ENCODE data around the gene ZBTB7C. TPM values are rescaled to one million over a fixed set of nuclear protein-coding genes. Genes with fewer than 3 reads are reported as not detected.

ZBTB7C gene
- total RNA-seq, 1 donor from 2014 or later = under 0.01 TPM

DNA sequence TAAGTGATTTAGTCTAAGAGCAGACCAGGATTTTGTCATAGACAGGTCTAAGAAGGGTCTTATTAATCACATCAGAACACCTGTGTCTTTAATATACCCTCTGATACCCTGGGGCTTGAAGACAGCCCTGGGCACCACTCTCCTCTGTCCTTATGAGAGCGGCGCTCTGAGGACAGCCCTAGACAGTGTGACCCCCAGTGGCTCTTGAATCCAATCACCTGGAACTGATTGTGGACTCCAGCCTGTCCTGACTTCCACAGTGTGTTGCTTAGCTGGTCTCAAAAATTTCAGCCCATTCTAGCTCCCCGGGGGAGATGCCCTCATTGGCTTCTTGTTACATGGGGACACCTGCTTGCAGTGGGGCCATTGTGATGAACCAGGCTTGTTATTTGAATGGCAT is 282.9 kb downstream of the ZBTB7C start:
- Histone ChIP-seq H3K27me3 (ENCODE audit: control insufficient read depth, insufficient read depth, low read length) (peaks cover 2% of the 10 kb centered on the region), H3K4me3 (ENCODE audit: low read depth, low read length) (no peak overlapping the region), H3K36me3 (ENCODE audit: control insufficient read depth, insufficient read depth, low read length) (no peaks in the 10 kb centered on the region)
- no peak for FAIRE-seq
- DNase-seq (ENCODE audit: low read depth) = no peak
- TF ChIP-seq, protein P1, sequence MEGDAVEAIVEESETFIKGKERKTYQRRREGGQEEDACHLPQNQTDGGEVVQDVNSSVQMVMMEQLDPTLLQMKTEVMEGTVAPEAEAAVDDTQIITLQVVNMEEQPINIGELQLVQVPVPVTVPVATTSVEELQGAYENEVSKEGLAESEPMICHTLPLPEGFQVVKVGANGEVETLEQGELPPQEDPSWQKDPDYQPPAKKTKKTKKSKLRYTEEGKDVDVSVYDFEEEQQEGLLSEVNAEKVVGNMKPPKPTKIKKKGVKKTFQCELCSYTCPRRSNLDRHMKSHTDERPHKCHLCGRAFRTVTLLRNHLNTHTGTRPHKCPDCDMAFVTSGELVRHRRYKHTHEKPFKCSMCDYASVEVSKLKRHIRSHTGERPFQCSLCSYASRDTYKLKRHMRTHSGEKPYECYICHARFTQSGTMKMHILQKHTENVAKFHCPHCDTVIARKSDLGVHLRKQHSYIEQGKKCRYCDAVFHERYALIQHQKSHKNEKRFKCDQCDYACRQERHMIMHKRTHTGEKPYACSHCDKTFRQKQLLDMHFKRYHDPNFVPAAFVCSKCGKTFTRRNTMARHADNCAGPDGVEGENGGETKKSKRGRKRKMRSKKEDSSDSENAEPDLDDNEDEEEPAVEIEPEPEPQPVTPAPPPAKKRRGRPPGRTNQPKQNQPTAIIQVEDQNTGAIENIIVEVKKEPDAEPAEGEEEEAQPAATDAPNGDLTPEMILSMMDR (IDR thresholded peaks at IDR 0.05; ENCODE audit: insufficient read depth, low read length, severe bottlenecking) = no peak

DNA sequence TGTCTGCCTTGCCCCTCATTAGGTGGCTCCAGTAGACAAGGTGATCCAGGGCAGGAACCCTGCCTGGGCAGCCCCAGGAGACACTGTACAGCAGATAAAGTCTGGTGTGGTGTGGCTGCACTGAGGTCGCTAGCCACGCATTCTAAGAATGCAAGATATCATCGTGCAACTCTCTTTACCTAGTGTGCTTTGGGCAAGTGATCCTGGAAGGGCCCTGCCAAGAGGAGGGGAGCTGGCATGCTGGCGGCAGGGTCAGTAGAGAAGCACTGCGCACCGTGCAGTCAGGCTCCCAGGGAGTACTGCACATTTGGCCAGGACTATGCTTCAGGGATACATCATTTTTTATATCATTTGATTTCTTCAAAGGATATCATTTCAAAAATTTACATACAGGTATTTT is 283.5 kb downstream of the ZBTB7C start:
- DNase-seq (ENCODE audit: low read depth) = no peak
- Histone ChIP-seq H3K36me3 (ENCODE audit: control insufficient read depth, insufficient read depth, low read length) (no peaks in the 10 kb centered on the region), H3K4me3 (ENCODE audit: low read depth, low read length) (no peak overlapping the region), H3K27me3 (ENCODE audit: control insufficient read depth, insufficient read depth, low read length) (peaks cover 2% of the 10 kb centered on the region)
- TF ChIP-seq, protein P1 (IDR thresholded peaks at IDR 0.05; ENCODE audit: insufficient read depth, low read length, severe bottlenecking) = no peak
- FAIRE-seq = no peak

DNA sequence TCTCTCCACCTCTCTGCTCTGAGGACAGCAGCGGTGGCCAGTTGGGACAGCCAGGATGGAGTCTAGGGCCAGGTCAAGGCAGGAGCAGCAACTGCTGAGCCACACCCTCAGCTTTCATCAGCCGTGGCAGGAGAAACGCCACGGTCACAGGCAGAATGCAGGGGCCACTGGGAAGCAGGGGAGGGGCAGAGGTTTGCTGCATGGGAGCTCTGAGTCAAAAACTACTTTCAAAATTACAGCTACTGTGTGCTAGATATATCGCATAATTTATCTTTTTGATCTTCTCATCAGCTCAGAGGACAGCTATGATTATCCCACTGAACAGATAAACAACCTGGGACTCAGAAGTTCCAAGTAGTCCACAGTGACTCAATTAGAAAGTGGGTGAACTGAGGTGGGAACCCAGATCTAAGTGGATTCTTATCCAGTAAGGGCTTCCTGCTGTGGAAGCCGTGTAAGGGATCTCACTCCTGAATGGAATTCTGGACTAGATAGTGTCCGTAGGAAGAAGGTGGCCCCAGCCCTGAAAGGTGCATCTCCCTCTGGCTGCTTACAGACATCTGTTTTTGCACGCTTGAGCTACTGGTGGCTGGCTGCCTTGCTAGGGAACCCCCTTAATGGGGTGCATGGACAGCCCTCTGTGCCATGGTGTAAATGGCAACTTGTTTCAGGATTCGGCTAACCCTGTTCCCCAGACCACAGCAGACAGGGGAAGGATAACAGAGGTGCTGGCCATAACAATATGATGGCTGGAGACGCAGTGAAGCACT is 284.1 kb downstream of the ZBTB7C start:
- no peaks in the 10 kb centered on the region for H3K36me3 ChIP-seq (ENCODE audit: control insufficient read depth, insufficient read depth, low read length)
- TF ChIP-seq, protein P1 (IDR thresholded peaks at IDR 0.05; ENCODE audit: insufficient read depth, low read length, severe bottlenecking) = no peak
- H3K4me3 ChIP-seq (ENCODE audit: low read depth, low read length) = no peak overlapping the region
- FAIRE-seq (no peak), DNase-seq (ENCODE audit: low read depth) (no peak)
- H3K27me3 ChIP-seq (ENCODE audit: control insufficient read depth, insufficient read depth, low read length) = peaks cover 2% of the 10 kb centered on the region

DNA sequence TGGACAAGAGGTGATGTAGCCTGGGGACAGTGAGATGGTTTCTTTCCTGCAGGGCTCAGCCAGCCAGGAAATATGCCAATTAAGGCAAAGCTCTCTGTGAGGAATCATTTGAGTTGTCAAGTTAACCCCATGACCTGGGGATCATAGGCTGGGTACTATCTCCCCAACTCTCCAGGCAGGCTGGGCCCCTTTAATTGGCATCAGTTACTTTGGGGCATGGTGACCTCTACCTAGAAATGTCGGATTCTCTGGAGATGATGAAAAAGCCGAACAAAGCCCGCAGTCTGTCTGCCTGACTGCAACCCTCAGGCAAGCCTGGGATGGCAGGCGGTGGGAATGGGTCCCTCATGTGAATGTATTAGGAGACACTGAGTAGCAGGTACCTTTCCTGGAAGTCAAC is 285.2 kb downstream of the ZBTB7C start:
- H3K36me3 ChIP-seq (ENCODE audit: control insufficient read depth, insufficient read depth, low read length) = no peaks in the 10 kb centered on the region
- no peak overlapping the region for H3K4me3 ChIP-seq (ENCODE audit: low read depth, low read length)
- TF ChIP-seq, protein P1 (IDR thresholded peaks at IDR 0.05; ENCODE audit: insufficient read depth, low read length, severe bottlenecking) = no peak

DNA sequence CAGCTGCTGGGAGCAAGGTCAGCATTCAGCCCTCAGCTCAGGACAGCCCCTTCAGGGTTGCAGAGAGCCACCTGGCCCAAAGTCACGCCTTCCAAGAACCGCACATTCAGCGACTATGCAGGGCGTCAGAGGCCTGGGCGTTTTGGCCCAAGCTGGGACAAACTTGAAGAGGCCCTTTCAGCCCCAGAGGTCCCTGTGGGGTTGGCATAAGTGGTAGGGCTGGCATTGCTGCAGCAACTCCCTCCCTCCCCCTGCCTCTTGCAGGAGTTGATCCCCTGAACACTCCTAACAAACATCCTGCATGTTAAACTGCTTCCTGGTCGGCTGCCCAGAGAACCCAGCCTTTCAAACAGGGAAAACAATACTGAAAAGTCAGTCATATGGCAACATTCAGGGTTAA is 285.9 kb downstream of the ZBTB7C start:
- TF ChIP-seq, protein P1 (IDR thresholded peaks at IDR 0.05; ENCODE audit: insufficient read depth, low read length, severe bottlenecking) = no peak
- H3K36me3 ChIP-seq (ENCODE audit: control insufficient read depth, insufficient read depth, low read length) = no peaks in the 10 kb centered on the region
- H3K27me3 ChIP-seq (ENCODE audit: control insufficient read depth, insufficient read depth, low read length) = peaks cover 2% of the 10 kb centered on the region
- no peak overlapping the region for H3K4me3 ChIP-seq (ENCODE audit: low read depth, low read length)
- DNase-seq (ENCODE audit: low read depth) (no peak), FAIRE-seq (no peak)

More for the DNA sequence above, 285.2 kb downstream of the ZBTB7C start:
- no peak for FAIRE-seq
- peaks cover 2% of the 10 kb centered on the region for H3K27me3 ChIP-seq (ENCODE audit: control insufficient read depth, insufficient read depth, low read length)
- DNase-seq (ENCODE audit: low read depth) = no peak

DNA sequence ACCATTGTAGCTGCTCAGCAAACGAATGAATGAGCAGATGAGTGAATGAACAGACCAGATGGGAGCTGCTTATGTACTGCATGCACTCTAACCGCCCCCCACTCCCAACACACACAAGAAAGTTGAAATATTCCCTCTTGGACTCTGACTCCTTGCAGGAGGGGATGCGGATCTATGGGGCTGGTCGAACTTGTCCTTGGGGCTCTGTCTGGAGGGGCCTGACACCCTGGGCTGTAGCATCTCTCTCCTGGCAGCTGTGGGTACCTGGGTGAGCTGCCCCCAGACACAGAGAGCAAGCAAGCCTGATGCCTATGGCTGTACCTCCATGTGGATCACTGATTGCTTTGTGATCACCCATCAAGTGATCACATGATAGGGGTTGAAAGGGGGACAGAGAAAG is 286.4 kb downstream of the ZBTB7C start:
- DNase-seq (ENCODE audit: low read depth) = no peak

More for the DNA sequence above, 286.4 kb downstream of the ZBTB7C start:
- Histone ChIP-seq H3K27me3 (ENCODE audit: control insufficient read depth, insufficient read depth, low read length) (peaks cover 2% of the 10 kb centered on the region), H3K36me3 (ENCODE audit: control insufficient read depth, insufficient read depth, low read length) (no peaks in the 10 kb centered on the region), H3K4me3 (ENCODE audit: low read depth, low read length) (no peak overlapping the region)
- no peak for FAIRE-seq
- TF ChIP-seq, protein P1 (IDR thresholded peaks at IDR 0.05; ENCODE audit: insufficient read depth, low read length, severe bottlenecking) = no peak

All from bronchial epithelial cell (primary cell).